ENCODE measurements around the gene CSRNP3.

- TF ChIP-seq CTCF (IDR thresholded peaks at IDR 0.05) (no peak), EZH2 (IDR thresholded peaks at IDR 0.05; ENCODE audit: borderline replicate concordance, insufficient read depth, low read depth, low read length, poor library complexity, severe bottlenecking) (no peak)
These were observed 167.5 kb downstream of the CSRNP3 start for GRCh38 chr2:165636959-165637358.
